Bronchial epithelial cell (primary cell): ENCODE measurements around the gene LRRC4B. TPM values are rescaled to one million over a fixed set of nuclear protein-coding genes. Genes with fewer than 3 reads are reported as not detected.

ENCODE experiments used
- DNase-seq: peaks from one replicate; pipeline ENCODE4 v3.0.0-alpha.2; 2010; ENCODE audit warnings: low read depth
- FAIRE-seq: peaks from 2 replicates; lab custom pipeline; 2011; peaks lifted over from hg19 to GRCh38; lab: Jason Lieb, UNC
- H3K27me3 ChIP-seq: 2 replicates; pipeline ENCODE4 v1.5.1; 2011; ENCODE audit warnings: low read length; ENCODE audit not compliant: control insufficient read depth, insufficient read depth
- H3K36me3 ChIP-seq: 2 replicates; pipeline ENCODE4 v1.5.1; 2011; ENCODE audit warnings: low read length; ENCODE audit not compliant: control insufficient read depth, insufficient read depth
- H3K4me3 ChIP-seq: 2 replicates; pipeline ENCODE4 v1.5.1; 2011; ENCODE audit warnings: mild to moderate bottlenecking, low read depth, low read length, control low read depth
- CTCF ChIP-seq: IDR thresholded peaks from 2 replicates; pipeline ENCODE4 v1.5.1; 2011; ENCODE audit warnings: mild to moderate bottlenecking, moderate library complexity, low read length, control low read depth, inconsistent platforms; ENCODE audit not compliant: insufficient read depth, severe bottlenecking
- total RNA-seq: library from RNA; depleted of rRNA; stranded (reverse); fragments of >200 nt; gene quantifications from 2 replicates; pipeline ENCODE4 v1.2.1, GENCODE V29; 2014

Gene LRRC4B
- total RNA-seq, 1 donor from 2014 or later: not detected

- DNase-seq: no peak
- no peaks in the 10 kb centered on the region for H3K36me3 ChIP-seq
- no peak for FAIRE-seq
- H3K4me3 ChIP-seq: no peak overlapping the region
- TF ChIP-seq CTCF: no peak
- H3K27me3 ChIP-seq: peaks cover 2% of the 10 kb centered on the region
Observed at GRCh38 chr19:50557009-50557613, 11.1 kb downstream of the LRRC4B start.

GRCh38 chr19:50556282-50557008 lies 11.8 kb downstream of the LRRC4B start:
- H3K36me3 ChIP-seq: no peaks in the 10 kb centered on the region
- no peak overlapping the region for H3K4me3 ChIP-seq
- no peak for FAIRE-seq
- DNase-seq: peak; percentile 3
- H3K27me3 ChIP-seq: peaks cover 3% of the 10 kb centered on the region
- TF ChIP-seq CTCF: peak; percentile 66

- Histone ChIP-seq H3K4me3 (no peak overlapping the region), H3K36me3 (no peaks in the 10 kb centered on the region), H3K27me3 (peaks cover 3% of the 10 kb centered on the region)
- FAIRE-seq: no peak
- no peak for TF ChIP-seq CTCF
- no peak for DNase-seq
Observed at GRCh38 chr19:50555450-50556281, 12.6 kb downstream of the LRRC4B start.

GRCh38 chr19:50555033-50555432 lies 13.2 kb downstream of the LRRC4B start:
- no peak for FAIRE-seq
- no peak for TF ChIP-seq CTCF
- Histone ChIP-seq H3K36me3 (no peaks in the 10 kb centered on the region), H3K27me3 (peaks cover 3% of the 10 kb centered on the region), H3K4me3 (no peak overlapping the region)
- no peak for DNase-seq

GRCh38 chr19:50554212-50554611 lies 14.0 kb downstream of the LRRC4B start:
- H3K27me3 ChIP-seq: peaks cover 3% of the 10 kb centered on the region
- no peak for FAIRE-seq
- TF ChIP-seq CTCF: no peak

More at GRCh38 chr19:50554212-50554611, 14.0 kb downstream of the LRRC4B start:
- no peak overlapping the region for H3K4me3 ChIP-seq
- no peak for DNase-seq
- H3K36me3 ChIP-seq: no peaks in the 10 kb centered on the region
